Fibroblast of gingiva (primary cell): ENCODE data around the gene PHF21A.

Experiments used
- DNase-seq: peaks from one replicate; pipeline ENCODE4 v3.0.0-alpha.2; 2011; ENCODE audit warnings: low read depth

Gene PHF21A

DNA sequence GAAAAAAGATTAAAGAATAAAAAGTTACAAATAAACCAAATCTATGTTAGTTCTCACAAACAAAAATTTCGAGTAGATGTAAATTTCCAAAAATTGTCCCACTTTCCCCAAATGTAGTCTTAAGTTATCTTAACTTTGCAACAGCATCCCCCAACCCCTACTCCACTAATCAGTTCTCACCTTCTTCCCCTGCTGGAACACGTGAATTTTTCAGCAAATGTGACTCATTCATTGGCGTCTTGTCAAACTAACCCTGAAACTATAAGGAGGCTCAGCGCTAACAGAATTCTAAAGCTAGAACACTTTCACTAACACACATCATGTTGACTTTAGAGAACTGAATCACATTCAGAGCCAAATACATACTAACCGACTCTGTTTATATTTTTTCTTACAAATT is 46.1 kb downstream of the PHF21A start:
- DNase-seq: no peak

- DNase-seq: no peak
Observed at GRCh38 chr11:46073632-46074031, 47.6 kb downstream of the PHF21A start.

DNA sequence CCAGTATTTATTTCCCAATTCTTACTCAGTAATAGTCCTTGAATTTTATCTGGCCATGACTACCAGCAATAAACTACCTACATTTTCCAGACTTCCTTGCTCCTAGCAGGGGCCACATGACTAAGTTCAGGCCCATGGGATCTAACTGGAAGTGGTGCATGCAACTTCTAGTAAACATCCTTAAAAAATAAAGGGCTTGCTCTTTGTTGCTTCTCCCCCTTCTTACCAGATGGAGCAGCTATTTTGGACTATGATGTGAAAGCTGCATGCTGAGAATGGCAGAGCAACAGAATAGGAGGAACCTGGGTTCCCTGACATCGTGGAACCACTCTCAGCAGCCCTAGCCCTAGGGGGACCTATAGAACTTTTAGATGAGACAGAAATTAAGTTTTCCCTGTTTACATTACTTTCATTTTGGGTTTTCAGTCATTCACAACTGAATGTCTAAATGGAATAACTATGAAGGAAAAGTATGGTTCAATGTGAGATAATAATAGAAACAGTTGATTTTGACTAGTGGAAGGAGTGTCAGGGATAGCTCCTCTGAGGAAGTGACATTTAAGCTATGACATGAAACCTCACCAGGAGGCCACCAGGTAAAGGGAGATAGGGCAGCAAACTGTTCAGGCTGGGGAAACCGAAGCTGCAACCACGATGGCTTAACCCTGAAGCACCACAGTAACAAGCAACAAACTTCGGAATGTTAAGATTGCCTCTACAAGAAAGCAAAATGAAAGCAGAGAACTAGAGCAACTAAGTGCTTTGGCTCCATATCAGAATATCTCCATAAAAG is 48.9 kb downstream of the PHF21A start:
- DNase-seq: peak; percentile 33

DNA sequence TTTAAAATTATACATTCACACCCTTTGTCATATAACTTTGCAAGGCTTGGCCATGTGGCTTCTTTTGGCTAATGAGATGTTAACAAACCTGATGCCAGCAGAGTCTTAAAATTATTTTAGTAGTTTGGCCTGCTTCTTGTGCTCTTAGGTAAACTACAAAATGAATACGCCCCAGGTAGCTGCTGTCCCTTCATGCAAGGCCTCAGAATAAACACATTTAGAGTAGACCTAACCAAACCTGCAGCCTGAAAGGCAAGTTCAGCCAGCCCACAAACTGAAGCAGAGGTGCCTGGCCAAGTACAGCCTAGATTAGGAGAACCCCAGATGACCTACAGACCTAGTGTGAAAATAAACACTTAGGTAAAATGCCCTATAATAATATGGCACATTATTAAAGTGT is 50.2 kb downstream of the PHF21A start:
- no peak for DNase-seq

DNA sequence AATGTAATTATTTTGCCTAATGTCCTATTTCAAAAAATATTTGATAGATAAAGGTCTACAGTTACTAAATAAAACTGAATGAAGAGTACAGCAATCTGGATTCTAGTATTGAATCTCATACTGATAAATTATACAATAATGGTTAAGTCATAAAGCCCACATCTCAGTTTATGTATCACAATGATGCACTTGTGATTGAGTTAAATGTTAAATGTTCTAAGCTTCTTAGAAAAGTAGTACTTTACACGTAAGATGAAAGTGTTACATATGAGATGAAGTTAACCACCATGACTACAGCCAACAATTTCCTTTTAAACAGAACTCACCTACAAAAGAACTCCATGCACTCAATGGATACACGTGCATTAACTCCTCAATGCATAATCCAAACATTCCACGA is 51.7 kb downstream of the PHF21A start:
- no peak for DNase-seq

DNA sequence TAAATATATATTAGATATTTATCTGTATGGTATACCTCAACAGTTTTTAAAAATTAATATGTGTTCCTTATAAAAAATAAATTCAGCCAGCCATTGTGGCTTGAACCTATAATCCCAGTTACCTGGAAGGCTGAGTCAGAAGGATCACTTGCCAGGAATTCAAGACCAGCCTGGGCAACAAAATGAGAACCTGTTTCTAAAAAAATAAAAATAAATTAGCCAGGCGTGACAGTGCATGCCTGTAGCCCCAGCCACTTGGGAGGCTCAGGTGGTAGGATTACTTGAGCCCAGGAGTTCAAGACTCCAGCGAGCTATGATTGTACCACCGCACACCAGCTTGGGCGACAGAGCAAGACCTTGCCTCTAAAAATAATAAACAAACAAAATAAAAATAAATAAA is 54.9 kb downstream of the PHF21A start:
- no peak for DNase-seq

DNA sequence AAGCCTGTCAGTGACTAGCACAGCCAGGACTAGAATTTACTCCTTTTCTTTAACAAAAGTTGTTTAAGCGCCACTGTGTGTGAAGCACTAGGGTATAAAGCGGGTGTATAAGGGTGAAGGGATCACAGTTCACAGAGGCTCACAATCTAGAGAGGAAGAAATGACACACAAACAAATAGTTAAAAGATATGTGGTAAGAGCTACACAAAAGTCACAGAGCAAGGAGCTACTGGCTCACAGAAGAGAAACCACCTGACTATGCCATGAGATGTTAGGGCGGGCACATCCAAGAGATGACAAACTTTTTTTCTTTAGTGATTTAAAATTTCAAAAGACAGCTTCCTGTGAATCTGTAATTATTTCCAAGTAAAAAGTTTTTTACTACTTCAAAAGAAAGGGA is 55.6 kb downstream of the PHF21A start:
- DNase-seq: no peak

GRCh38 chr11:46064221-46064620 is 57.0 kb downstream of the PHF21A start:
- DNase-seq: no peak

DNA sequence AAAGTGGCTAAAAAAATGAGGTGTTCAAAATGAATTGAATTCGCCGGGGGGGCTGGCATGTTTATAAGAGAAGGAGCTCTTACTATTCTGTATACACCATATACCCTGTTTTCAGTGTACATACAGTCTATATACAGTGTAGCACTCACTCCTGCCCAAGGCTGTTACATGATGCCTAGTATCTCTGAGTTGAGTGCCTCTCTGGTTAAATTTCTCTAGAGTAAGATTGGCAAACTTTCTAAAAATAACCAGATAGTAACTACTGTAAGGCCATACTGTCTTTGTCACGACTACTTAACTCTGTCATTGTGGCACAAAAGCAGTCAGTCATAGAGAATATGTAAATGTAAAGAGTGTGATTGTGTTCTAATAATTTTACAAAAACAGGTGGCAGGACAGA is 58.1 kb downstream of the PHF21A start:
- DNase-seq: no peak

GRCh38 chr11:46060013-46060412 is 61.2 kb downstream of the PHF21A start:
- no peak for DNase-seq

- no peak for DNase-seq
Observed at GRCh38 chr11:46057489-46057888, 63.8 kb downstream of the PHF21A start.

- peak; percentile 69 for DNase-seq
Observed at GRCh38 chr11:46055371-46055770, 65.9 kb downstream of the PHF21A start.

DNA sequence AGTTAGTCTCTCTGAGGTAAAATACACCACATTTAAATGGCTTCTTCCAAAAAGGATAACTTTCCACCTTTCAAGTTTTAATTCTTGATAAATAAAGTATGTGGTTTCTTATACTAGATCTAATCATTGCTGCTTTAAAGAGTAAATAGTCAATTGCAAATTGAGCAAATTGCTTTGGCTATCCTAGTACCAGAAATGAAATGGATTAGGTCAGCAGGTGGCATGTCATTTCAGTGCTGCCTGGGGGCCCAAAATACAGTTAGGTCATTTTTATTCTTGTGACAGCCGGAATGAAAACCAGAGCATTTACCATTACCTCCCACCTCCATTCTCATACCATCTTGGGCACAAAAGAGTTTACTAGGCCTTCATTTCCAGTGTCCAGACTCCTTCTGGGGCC is 70.2 kb downstream of the PHF21A start:
- DNase-seq: no peak

- no peak for DNase-seq
Observed at GRCh38 chr11:46050662-46051061, 70.6 kb downstream of the PHF21A start.

- peak; percentile 87 for DNase-seq
Observed at GRCh38 chr11:46050003-46050461, 71.2 kb downstream of the PHF21A start.

- DNase-seq: no peak
Observed at GRCh38 chr11:46049325-46049897, 71.8 kb downstream of the PHF21A start.

- DNase-seq: no peak
Observed at GRCh38 chr11:46048198-46048597, 73.1 kb downstream of the PHF21A start.

DNA sequence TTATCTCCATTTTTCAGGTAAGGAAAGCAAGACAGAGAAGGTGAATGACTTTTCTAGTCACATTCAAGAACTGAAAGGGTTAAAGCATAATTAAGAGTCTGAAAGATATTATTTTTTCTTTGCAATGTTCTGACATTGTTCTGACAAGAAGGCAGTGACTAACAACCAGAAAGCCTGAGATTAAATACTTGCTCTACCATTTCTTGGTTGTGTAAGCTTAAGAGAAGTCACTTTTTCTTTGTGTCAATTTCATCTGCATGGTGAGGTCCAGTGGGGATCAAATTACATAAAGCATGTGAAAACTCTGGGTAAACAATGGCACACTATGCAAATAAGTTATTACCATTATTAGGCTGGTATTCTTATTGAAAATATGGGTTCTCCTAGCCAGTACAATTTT is 73.7 kb downstream of the PHF21A start:
- peak; percentile 21 for DNase-seq

GRCh38 chr11:46045811-46046210 is 75.4 kb downstream of the PHF21A start:
- no peak for DNase-seq

DNA sequence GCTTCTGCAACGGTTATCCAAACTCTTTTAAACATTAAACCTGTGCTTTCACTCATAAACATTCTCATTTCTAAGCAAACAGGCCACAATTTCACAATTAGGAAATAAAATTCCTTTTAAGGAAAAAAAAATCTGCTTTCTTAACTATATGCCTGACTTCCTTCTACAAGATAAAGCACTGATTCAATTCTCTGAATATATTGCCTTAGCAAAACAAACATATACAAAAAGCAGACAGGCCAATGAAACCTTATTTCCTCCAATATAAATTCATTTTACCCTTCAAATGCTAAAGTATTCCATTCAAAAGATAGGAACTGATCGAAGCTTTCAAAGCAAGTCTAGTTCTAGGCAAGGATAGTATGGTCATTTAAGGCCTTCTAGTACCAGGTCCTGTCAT is 76.7 kb downstream of the PHF21A start:
- DNase-seq: no peak

GRCh38 chr11:46039990-46040389 is 81.3 kb downstream of the PHF21A start:
- DNase-seq: peak; percentile 67

GRCh38 chr11:46038529-46038928 is 82.7 kb downstream of the PHF21A start:
- DNase-seq: no peak

GRCh38 chr11:46036969-46037368 is 84.3 kb downstream of the PHF21A start:
- DNase-seq: no peak

GRCh38 chr11:46036009-46036408 is 85.2 kb downstream of the PHF21A start:
- no peak for DNase-seq
